NCI-H2227 (cell line): Measurements from ENCODE around the gene SLC6A3.
A peak's percentile ranks its signal among the peaks of the same experiment; 100 is the strongest.

Experiments
- DNase-seq: peaks from one replicate; lab custom pipeline; 2025; ENCODE audit not compliant: unreplicated experiment; lab: John Stamatoyannopoulos, UW

Gene SLC6A3

GRCh38 chr5:1390861-1391600 is 54.2 kb downstream of the SLC6A3 start:
- no peak for DNase-seq

- no peak for DNase-seq
Measured at GRCh38 chr5:1390333-1390732, 54.9 kb downstream of the SLC6A3 start.

DNA sequence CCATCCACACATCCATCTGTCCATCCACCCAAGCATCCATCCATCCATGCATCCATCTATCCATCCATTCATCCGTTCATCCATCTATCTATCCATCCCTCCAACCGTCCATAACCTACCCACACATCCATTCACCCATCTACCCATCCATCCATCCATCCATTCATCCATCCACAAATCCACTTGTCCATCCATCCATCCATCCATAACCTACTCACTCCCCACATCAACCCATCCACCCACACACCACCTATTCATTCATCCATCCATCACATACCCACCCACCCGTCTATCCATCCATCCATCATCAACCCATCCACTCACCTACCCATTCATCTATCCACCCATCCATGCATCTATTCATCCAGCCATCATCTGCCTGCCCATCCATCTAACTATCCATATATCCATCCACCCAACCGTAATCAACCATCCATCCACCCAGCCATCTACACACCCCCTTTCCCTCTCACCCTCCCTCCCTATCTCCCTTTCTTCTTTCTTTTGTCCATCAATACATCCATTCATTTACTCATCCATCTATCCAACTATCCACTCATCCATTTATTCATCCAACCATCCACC is 56.8 kb downstream of the SLC6A3 start:
- DNase-seq = no peak

- no peak for DNase-seq
Measured at GRCh38 chr5:1387876-1388275, 57.4 kb downstream of the SLC6A3 start.

DNA sequence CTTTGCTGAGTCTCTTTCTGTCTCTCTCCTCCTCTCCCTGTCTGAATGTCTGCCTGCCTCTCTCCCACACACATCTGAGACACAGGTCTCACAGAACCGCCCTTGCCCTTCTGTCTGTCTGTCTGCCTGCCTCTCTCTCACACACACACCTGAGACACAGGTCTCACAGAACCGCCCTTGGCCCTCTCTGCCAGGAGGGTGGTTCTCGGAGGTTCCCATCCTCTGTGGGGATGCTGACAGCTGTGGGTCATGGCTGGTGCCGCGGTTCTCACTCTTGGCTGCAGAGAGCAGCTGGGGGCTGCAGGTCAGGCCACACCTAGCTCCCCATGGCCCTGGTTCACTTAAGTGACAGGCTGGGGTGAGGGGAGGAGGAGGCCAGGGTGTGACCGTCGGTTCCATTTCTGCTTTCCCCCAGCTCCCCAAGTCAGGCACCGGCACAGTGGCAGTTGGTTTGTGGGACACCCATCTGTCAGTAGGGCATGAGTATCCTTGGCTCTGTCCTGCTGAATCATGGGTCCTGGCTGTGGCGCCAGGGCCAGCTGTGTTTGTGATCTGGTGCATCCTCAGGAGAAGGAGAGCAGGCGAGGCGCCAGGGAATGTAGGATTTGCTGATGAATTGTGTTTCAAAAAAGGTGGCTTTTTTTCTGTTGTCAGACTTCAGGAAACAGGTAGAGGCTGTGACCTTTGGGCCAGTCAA is 58.0 kb downstream of the SLC6A3 start:
- DNase-seq = no peak

DNA sequence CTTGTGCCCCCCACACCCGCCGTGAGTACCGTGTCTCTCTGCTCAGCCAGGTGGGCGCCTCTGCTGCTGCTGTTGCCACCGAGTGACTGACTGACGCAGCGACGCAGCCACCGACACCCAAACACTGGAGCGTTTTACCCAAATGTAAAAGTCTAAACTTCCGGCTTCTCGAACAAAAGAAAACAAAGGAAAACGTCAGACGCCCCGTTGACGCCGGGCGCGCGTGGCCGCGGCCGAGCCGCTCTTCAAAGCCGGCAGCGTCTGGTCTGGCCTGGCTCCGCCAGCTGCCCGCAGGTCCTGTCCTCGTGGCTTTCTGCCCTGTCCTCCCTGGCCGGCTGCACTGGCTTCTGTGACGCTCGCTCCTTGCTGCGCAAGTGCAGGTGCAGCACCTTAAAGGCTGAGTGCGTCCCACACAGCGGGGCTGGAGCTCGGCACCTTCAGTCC is 58.9 kb downstream of the SLC6A3 start:
- peak; percentile 78 for DNase-seq

DNA sequence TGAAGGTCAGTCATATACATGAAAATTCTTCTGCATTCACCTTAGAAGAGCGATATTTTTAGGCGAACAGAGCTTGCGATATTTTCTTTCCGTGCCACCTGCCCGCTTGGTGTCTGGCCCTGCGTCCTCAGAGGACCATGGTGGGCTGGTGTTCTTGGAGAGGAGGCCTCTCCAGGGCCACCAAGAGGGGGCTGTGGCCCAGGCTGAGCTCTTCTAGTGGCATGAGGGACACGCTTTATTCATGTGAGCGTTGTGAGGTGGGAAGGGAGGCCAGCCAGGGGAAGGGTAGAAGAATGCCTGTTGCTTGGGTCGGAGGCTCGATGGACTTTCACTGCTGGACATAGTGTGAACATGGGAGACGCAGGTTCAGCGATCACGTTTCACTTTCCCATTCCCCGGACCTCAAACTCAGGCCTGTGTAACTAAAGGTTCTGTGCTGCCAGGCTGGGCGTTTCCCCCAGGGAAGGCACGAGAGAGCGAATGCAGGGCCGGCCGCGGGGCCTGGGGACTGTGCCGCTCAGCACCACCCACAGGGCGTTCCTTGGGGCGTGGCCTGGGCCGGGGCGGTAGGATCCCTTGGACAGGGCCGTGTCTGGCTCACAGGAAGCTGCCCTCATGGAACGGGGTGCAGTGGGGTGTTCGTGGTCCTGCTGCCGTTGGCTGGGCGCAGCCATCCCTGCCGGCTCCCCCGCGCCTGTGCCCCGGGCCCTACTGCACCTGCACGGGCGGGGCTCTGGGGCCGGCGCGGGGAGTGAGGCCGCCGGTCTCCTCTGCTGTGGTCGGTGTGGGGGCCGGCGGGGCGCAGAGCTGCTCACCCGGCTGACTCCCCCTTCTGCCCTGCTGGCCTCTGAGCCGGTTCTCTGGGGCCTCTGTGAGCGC is 59.6 kb downstream of the SLC6A3 start:
- DNase-seq = peak; percentile 91

DNA sequence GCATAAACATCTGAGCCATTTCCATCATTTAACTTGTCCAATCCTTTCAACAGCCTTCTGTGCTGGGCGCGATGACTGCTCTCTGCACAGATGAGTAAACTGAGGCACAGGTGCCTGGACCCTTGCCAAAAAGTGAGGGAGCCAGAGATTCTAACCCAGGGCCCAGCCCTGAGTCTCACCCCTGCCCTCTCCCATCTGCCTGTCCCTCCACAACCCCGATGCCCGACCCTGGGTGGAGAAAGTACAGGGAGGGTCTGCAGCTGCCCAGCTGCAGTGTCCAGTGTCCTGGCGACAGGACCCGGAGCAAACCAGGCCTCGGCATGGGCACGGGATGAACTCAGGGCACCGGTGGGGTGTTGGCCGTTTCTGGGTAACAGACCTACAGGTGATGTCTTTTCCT is 60.7 kb downstream of the SLC6A3 start:
- no peak for DNase-seq

DNA sequence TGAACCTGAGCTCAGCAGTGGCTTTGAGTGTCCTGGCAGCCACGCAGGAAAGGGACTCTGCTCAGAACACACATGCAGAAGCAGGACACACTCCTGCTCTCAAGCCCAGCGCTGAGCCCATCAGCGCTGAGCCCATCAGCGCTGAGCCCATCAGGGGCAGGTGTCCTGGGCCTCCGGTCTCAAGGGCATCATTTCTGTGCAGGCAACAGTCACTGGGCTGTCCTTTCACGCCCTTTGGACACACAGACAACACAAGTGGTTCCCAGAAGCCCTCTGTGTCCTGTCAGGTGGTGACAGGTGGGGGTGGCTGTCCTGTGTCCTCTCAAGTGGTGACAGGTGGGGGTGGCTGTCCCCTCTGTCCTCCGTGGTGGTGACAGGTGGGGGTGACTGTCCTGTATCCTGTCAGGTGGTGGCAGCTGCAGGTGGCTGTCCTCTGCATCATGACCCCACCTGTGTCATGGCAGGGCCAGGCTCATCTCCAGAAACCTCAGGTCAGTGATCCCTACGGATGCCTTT is 61.3 kb downstream of the SLC6A3 start:
- no peak for DNase-seq

- no peak for DNase-seq
Measured at GRCh38 chr5:1383344-1383743, 61.9 kb downstream of the SLC6A3 start.

- no peak for DNase-seq
Measured at GRCh38 chr5:1382248-1382700, 63.0 kb downstream of the SLC6A3 start.

GRCh38 chr5:1381370-1382247 is 63.6 kb downstream of the SLC6A3 start:
- DNase-seq = no peak

DNA sequence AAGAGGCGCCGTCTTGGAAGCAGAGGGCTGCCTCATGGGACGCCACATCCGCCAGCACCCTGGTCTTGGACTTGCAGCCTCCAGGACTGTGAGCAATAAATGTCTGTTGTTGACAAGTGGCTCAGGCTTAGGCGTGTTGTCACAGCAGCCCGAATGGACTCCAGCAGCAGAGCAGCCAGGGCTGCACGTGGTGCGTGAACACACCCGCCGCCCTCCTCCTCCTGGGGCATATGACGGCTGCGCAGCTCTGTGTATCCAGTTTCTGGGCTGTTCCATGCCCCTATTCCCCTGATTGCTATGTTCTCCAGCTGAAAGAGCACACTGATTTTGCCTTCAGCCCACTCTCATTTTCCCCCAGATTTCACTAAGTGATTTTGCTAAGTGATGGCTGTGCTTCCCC is 64.3 kb downstream of the SLC6A3 start:
- no peak for DNase-seq

- DNase-seq = peak; percentile 51
Measured at GRCh38 chr5:1380011-1380817, 65.0 kb downstream of the SLC6A3 start.

DNA sequence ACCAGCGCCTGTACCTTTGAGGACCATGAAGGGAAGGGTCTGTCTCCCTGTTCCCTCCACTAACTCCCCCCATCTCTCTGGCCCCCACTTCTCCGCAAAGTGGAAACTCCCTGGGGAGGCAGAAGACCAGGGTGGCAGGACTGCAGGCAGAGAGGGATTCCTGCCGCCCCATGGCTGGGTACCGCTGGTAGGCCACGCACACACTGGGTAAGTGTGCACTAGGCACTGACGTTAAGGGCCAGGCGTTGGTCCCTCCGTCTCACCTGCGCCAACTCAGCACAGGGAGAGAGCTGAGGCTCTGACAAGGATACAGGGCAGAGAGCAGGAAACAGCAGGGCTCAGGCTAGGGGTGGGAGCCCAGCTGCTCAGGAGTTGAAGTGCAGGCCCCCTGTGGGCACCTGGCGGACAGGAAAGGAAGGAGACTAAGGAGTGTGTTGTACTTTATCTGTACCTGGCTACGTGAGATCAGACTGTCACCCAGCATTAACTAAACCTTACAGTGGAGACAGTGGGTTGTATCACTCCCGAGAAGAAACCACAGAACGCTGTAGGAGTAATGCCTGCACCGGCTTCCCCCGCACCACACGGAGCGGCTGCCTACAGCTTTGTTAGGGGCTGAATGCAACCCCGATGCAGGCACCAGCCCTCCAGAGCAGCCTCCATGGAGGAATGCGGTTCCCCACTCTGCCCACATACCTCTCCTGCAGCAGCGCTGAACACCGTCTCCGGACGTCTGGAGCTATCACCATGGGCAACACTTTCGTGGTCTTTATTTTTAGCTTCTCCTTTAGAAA is 66.2 kb downstream of the SLC6A3 start:
- DNase-seq = no peak

DNA sequence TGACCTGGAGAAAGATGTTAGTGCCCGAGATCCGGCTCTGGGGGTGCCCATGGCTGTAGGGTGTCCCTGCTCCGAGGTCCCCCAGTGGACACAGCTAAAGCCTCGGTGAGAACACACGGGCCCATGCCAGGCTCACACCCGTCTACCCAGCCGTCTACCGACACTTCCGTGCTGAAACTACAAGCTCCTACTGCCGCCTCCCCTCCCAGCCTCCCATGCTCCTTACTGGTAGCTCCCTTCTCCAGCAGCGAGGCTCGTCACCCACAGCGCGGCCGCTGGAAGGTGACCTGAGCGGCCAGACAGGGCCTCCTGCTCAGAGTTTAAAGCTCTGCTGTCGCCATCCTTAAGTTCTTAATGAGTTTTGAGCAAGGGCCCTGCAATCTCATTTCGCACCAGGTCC is 67.1 kb downstream of the SLC6A3 start:
- DNase-seq = no peak

GRCh38 chr5:1376981-1377380 is 68.3 kb downstream of the SLC6A3 start:
- no peak for DNase-seq
